DMS53 treated with DMSO at 0.1 percent for 48 hours (cell line): ENCODE data around the gene IQSEC3.
A peak's percentile ranks its signal among the peaks of the same experiment; 100 is the strongest.

Source experiments
- DNase-seq: peaks from one replicate; lab custom pipeline; 2025; ENCODE audit not compliant: unreplicated experiment; lab: John Stamatoyannopoulos, UW

Gene IQSEC3

DNA sequence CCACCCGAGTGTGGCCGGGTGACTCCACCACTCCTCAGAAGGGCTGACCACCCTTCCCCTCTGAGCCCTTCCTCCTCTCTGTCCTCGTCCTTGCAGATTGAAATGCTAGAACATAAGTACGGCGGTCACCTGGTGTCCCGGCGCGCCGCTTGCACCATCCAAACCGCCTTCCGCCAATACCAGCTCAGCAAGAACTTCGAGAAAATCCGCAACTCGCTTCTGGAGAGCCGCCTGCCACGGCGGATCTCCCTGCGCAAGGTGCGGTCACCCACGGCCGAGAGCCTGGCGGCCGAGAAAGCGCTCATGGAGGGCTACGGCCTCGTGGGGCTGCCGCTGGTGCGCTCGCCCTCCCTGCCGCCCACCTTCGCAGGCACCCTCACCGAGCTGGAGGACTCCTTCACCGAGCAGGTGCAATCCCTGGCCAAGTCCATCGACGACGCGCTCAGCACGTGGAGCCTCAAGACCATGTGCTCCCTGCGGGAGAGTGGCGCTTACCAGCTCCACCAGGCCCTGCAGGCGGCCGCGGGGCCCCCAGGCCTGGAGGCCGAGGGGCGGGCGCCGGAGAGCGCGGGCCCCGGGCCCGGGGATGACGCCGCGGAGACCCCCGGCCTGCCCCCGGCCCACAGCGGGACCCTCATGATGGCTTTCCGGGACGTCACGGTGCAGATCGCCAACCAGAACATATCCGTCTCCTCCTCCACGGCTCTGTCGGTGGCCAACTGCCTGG, 71.8 kb downstream of the IQSEC3 start:
- DNase-seq = no peak

DNA sequence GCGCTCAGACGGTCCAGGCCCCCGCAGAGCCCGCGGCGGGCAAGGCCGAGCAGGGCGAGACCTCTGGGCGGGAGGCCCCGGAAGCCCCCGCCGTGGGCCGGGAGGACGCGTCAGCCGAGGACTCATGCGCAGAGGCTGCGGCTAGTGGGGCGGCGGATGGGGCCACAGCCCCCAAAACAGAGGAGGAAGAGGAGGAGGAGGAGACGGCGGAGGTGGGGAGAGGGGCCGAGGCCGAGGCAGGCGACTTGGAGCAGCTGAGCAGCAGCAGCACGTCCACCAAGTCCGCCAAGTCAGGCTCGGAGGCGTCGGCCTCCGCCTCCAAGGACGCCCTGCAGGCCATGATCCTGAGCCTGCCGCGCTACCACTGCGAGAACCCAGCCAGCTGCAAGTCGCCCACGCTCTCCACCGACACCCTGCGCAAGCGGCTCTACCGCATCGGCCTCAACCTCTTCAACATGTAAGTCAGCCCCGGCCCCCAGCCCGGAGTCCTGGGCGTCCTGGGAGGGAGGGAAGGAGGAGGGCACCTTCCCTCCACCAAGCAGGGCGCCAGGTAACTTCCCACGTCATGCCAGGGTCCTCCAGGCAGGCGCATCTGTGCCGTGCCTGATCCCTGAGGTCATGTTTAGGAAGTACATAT, 72.4 kb downstream of the IQSEC3 start:
- no peak for DNase-seq

DNA sequence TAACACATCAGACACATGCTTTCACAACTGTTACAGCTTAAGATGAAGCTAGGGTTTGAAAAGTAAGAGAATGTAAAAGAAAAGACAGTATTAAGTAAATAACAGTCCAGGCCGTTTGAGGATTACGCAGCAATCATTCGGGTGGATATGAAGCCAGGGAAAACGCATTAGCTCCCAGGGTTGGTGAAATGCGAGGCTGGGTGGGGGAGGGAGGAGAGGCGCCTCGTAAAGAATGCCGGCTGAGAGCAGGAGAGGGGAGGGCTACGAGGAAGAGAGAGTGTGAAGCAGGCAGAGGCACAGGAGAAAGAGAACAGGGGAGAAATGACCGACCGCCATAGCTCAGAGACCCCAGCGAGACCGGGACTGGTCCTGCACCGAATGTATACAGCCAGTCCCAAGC, 73.0 kb downstream of the IQSEC3 start:
- DNase-seq = no peak

DNA sequence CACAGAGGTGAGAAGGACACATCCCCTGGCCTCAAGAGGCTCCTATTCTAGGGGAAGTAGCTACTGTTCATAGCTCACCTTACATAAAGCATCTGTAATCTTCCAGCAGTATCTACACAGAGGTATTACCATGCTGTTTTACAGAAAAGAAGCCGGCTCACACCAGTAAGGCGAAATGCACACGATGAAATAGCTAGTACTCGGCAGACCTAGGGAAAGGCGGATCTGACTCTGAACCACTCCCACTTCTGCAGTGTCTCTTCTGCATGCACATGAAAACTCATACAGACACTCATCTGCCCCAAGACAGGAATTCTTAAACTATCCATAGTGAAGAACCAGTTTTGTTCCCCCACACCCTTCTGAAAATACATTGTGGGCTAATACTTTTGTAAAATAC, 73.6 kb downstream of the IQSEC3 start:
- no peak for DNase-seq

DNA sequence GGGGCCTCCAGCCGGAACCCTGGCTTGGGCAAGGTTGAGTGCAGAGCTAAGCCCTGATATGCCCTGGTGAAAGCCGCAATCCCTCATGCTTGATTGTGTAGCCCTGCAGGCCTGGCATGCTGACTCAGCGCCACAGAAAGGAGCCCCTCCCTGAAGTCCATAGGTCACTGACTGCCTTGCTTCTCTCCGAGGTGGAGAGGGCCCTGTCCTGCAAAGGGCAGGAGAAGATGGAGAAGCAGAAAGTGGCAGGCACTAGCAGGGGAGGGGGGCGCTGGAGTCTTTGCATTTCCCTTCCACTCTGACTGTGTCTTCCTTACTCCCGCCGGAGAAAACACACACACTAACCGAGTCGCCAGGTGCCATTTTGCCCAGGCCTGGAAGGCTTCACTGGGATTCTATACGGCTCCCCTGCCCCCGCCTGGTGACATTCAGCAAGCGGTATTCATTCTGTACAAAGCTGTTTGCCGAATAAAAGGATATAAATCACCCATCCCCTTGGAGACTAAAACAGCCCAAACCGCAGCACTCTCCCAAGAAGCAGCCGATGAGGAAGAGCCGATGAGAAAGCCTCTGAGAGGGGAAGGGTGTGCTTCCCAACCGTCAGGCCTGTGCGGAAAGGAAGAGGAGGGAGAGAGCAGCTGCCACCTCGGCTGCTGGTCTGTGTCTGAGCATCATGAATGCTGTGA, 77.5 kb downstream of the IQSEC3 start:
- no peak for DNase-seq

DNA sequence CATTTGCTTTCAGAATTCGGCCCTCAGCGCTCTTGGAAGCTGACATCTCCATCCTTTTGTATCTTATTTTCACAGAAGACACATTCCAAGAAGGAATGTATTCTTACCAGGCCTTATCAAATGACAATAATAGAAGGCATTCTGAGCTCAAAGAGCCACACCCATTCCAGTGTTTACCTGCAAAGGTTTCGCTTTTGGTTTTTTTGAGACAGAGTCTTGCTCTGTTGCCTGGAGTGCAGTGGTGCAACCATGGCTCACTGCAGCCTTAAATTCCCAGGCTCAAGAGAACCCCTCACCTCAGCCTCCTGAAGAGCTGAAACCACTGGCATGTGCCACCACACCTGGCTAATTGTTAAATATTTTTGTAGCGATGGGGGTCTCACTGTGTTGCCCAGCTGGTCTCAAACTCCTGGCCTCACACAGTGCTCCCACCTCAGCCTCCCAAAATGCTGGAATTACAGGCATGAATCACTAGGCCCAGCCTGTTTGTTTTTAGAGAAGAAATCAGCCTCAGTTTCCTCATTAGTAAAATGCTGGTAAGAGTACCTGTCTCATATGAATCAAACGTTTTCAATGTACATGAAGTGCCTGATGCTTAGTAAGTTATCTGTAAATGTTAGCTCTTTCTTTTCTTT, 78.2 kb downstream of the IQSEC3 start:
- no peak for DNase-seq

DNA sequence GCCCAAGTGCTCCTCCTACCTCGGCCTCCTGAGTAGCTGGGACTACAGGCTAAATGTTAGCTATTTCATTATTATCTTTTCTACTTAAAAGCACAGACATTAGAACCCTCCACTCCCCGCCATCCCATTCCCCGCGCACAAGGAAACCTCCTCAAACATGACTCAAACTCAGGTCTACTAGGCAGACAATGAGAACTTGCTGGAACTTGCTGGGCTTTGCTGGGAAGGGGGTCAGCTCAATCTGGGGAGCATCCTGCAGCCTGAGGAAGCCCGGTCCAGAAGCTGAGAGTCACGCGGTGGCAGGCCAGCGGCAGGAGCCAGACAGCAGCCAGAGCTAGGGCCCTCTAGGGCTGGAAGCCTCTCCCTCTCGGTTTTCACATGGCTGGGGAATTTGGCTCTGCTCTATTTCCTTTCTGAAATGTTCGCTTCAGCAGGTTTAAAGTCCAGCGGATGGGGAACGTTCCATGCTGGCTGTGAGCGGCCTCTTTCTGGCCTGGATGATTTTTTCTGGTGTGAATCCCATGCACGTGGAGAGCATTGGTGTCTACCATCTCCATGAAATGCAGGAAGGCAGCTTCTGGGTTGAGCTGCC, 78.9 kb downstream of the IQSEC3 start:
- DNase-seq = no peak

DNA sequence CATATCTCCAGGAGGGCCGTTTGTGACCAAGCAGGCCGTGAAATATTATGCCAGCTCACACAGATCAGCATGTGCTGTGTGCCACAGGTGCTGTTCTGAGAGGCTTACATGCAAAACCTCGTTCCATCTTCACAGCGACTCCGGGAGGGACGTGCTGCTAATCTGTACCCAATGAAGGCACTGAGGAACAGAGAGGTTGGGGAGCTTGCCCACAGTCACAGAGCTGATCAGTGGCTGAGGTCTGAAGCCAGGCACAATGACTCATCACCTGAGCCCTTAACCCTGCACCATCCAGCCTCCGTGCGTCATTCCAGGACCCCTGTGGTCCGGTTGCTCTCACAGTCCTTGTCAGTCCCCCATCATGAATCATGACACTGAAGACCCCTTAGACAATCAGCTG, 80.7 kb downstream of the IQSEC3 start:
- DNase-seq = no peak

DNA sequence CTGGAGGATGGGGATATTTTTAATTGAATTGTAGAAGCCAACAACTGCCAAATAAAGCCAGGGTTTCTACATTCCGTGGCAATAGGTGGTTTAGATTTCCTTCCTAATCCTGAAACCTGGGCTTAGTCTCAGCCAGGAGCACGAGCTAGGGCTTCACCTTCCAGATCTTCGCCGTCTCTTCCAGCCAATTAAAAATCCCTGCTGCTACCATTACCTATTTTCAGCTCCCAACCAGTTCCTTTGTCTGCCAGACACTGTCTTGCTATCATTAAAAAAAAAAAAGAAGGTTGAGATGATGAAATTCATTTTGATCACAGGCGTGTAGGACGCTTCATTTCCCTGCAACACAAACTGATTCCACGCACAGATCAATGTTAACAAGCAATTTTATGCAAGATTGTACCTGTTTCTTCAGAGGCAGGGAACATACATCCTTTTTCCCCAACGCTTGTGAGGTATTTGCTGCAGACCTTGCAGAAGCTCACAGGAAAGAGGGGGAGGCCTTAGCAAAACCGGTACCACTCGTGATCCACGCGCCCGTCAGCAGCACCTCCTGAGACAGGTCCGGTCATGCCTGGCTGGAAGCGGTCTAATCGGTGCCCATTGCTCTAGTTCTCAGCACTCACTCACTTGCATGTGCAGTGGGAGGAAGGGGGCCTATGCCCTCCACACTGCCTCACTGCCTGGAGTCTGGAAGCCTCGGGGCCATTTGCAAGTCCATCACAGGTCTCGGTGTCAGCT, 82.3 kb downstream of the IQSEC3 start:
- DNase-seq = no peak

DNA sequence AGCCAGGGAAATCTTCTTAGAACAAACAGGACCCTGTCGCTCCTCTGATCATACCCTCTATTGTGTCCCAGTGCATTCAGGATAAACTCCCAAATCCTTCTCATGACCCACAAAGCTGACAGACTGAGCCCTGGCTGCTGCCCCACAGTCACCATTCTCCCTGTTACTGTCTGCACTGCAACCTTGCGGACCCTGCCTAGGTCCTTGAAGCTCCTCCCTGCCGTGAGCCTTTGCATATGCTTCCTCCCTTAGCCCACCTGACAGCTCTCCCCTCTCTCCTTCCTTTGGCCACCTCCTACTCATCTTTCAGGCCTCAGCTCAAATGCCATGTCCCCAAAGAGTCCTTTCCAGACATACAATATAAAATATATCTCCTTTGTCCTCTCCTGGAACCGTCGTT, 85.0 kb downstream of the IQSEC3 start:
- DNase-seq = no peak

DNA sequence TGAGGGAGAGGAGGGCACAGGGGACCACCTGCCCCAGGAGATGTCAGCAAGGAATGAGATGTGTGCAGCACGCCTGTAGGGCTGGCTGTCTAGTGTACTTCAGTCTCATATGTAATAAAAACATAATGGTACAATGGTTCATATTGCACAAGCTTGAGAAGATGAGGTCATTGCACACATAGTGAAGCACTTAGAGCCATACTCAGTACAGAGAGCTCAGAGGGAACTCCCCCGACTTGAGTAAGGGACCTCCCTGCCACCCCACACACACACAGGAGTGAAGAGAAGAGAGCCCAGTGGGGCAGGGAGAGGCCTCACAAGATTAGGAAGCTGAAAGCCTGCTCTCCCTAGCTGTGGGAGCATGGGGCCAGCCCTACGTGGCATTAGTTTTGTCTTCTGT, 85.9 kb downstream of the IQSEC3 start:
- DNase-seq = no peak

DNA sequence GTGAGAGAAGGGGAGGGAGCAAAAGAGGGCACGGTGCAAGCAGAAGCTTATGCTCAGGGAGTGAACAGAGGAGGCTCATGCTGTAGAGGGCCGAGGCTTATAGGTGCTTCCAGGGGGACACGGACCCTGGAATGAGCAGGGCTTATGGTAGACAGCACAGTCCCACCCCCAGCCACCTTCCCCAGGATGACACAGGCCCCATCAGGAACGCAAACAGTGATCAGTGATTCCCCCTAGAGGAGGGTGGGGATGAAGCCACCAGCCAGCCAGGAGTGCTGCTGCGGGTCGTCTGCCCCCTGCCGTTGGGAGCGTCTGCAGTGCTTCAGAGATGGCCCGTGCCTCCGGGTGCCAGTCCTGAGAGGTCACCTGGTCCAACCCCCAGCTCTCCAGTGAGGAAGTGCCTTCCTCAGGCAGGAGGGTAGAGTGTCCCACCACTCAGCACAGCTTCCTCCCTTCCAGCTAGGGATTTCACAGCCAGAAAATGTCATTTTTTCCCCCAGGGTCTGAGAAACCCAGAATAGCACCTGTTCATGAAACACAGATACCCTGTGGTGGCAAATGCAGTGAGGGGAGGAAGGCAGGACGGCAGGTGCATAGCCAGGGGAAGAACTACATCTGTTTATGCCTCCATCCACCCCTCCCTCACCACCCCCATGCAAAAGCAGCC, 86.6 kb downstream of the IQSEC3 start:
- DNase-seq = peak; percentile 96

DNA sequence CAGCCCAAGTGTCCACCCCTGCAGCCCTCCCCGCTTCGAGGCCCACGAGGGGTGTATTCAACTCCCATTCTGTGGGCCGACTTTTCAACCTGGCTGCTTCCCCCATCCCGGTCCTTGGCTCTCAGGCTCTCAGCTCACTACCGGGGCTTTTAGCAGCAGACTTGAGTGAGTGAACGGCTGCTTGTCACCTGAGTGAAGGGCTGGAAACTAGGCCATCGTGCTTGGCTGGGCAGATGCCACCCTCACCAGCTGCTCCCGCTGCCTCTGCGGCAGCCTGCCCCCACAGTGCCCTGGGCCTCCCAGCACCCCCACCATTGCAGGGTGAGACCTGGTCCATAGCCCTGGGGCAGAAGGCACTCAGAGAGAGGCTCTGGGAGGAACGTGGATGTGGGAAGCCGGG, 87.5 kb downstream of the IQSEC3 start:
- no peak for DNase-seq

DNA sequence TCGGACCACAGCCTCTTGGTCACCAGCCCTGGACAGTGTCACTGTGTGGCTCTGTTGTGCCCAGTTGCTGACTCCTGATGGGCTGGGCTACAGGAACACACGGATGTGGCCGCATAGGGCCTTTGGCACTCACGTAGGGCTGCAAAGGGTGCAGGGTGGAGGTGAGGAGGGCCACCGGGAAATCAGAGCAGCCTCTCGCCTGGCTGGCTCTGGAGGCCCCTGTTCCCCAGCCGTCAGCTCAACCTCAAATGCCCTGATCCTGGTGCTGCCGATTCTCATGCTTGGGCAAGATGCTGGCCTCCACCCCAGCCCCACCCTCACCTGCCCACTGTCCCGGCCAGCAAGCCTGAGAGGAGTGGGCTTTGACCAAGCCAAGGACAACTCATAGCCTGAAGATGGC, 88.4 kb downstream of the IQSEC3 start:
- DNase-seq = no peak

DNA sequence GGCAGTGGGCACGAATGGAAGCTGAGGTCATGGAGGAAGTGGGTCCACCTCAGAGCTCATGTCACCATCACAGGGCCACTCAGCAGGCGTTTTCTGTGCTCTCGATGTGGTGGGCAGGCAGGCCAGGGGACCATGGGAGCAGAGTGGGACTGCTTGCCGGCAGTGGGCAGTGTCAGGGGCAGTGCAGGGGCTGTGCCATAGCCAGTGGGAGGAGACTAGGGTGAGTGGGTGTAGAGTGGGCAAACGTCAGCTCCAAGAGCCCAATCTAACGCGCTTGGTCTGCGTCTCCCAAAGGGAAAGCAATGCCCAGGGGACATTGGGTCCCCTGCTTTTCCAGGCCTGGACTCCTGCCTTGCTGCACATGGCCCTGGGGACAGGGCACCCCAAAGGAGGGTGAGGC, 89.1 kb downstream of the IQSEC3 start:
- DNase-seq = no peak

DNA sequence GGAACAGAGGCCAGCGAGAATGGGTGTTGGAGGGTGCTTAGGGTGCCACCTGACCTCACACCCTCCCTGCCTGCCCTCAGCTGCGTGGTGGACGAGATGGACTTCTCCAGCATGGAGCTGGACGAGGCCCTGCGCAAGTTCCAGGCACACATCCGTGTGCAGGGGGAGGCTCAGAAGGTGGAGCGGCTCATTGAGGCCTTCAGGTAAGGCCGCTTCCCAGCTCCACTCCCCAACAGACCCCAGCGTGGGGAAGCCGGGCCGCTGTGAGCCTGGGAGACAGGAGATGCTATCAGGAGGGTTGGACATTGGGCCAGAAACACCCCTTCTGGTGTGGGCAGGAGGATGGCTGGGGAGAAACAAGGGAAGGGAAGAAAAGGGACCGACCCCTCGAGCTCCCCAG, 90.4 kb downstream of the IQSEC3 start:
- no peak for DNase-seq

DNA sequence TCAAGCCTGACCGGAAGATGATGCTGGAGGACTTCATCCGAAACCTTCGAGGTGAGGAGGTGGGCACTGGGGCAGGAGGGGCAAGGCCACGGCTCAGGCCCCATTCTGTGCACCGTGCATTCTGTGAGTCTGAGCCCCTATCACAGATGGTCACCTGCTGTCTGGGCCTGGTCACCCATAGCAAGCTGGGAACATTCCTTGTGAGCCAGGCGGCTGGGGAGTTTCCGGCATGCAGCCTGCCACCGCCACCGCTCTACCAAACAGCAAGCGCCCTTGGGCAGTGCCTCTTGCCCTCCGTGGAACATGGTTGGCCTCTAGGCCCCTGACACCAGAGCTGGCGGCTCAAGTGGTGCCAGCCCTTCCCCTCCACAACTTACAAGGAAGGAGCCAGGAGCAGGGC, 91.1 kb downstream of the IQSEC3 start:
- DNase-seq = no peak

DNA sequence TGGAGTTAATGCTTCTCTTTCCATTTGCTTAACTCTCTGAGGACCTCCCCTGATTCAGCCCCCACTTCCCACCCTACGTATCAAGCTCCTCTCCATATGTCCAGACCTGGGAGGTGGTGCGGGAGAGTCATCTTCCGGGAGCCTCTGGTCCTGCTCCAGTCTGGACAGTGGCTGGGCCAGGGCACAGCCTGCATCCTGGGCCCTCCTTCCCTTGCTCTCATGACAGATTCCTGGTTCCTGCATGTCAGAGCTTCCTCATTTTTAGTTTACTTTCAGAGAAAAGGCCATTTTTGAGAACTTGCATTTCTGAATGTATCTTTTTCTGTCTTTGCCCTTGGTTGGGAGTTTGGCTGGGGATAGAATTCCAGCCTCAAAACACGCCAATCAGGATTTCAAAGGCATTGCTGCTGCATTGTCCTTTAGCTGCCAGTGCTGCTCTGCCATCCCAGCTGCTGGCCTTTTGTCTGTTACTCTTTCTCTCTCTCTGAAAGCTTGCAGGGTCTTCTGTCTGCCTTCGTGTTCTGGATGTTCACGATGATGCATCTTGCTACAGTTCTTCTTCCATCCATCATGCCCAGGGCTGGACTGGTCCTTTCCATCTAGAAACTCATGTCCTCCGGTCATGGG, 92.7 kb downstream of the IQSEC3 start:
- DNase-seq = no peak

DNA sequence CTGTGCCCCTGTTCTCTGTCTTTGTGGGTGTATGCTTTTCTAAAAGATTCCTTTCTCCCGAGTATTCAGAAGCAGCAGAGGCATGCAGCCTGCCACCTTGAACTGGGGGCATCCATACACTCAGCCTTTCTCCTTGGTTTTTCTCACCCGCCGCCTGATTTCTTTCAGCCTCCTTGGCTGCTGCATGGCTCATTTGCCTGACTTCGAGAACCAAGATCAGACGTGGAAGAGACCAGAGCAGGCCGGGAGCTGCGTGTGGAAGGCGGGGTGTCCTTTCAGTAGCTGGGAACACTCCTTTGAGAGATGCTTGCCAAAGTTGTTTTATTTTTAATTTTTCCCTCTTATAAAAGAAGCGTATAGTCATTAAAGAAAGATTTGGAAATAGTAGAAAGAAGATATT, 94.3 kb downstream of the IQSEC3 start:
- DNase-seq = no peak

DNA sequence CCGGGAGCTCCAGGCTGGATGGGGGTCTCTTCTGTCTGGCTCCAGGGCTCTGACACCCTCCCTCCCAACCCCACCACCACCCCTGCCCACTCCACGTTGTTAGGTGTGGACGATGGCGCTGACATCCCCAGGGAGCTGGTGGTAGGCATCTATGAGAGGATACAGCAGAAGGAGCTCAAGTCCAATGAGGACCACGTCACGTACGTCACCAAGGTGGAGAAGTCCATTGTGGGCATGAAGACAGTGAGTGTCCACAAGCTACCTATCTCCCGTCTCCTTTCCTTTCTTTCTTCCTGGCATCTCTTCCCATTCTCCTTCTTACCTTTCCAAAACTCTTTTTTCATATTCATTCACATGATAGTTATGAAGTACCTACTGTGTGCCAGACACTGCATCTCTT, 95.3 kb downstream of the IQSEC3 start:
- no peak for DNase-seq
